GM12892 (cell line): ENCODE data around the gene SLC6A2.

Source experiments
- POLR2A ChIP-seq: IDR thresholded peaks from 2 replicates; pipeline ENCODE4 v1.6.1; 2011; ENCODE audit warnings: low read depth, low read length, control low read depth
- POLR2AphosphoS5 ChIP-seq: IDR thresholded peaks from 2 replicates; pipeline ENCODE4 v1.6.1; 2011; ENCODE audit warnings: low read depth, low read length, control low read depth
- TAF1 ChIP-seq: IDR thresholded peaks from 2 replicates; pipeline ENCODE4 v1.6.1; 2011; ENCODE audit warnings: low read depth, mild to moderate bottlenecking, control low read depth, low read length, borderline replicate concordance

DNA sequence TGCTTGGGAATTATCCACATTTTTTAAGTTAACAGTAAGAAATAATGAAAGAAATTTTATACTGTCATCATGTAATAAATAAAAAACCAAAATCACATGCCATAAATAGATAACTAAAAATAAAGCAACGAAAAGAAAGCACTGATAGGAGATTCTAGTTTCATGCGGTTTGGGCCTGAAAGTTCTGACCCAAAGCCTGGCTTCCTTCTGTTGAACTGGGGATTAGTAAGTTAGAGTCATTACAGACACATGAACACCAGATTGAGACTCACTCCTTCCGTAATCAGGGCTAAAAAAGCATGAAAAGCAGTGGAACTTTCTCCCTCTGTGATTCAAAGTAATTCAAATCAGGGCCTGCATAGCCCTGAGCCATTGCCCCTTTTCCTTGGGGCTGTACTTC lies 13.2 kb upstream of the SLC6A2 start:
- no peak for TF ChIP-seq POLR2AphosphoS5
- no peak for TF ChIP-seq POLR2A
- no peak for TF ChIP-seq TAF1
